ENCODE data around the gene TMEM63A.

GRCh38 chr1:225915538-225915991 is 33.4 kb upstream of the TMEM63A start:
- TF ChIP-seq CTCF (IDR thresholded peaks at IDR 0.05) = no peak
- TF ChIP-seq POLR2A (IDR thresholded peaks at IDR 0.05) = no peak
